Fibroblast of lung (primary cell): ENCODE measurements around the gene FBXO38. TPM values are rescaled to one million over a fixed set of nuclear protein-coding genes. Genes with fewer than 3 reads are reported as not detected.

Experiments
- DNase-seq, 2 donors: peaks; one replicate each; pipeline versions ENCODE4 v3.0.0 to v3.0.0-alpha.2; 2010; ENCODE audit warnings: low read depth in 2 of 2
- H2AFZ ChIP-seq: 2 replicates; pipeline ENCODE4 v1.5.1; 2012; ENCODE audit warnings: low read length, control low read depth, inconsistent platforms
- H3K27ac ChIP-seq: 2 replicates; pipeline ENCODE4 v1.5.1; 2011; ENCODE audit warnings: low read length, control low read depth; ENCODE audit not compliant: insufficient read depth
- H3K27me3 ChIP-seq: 2 replicates; pipeline ENCODE4 v1.5.1; 2011; ENCODE audit warnings: mild to moderate bottlenecking, low read length; ENCODE audit not compliant: control insufficient read depth, insufficient read depth
- H3K36me3 ChIP-seq: 2 replicates; pipeline ENCODE4 v1.5.1; 2011; ENCODE audit warnings: low read length; ENCODE audit not compliant: control insufficient read depth, insufficient read depth
- H3K4me1 ChIP-seq: 2 replicates; pipeline ENCODE4 v1.5.1; 2011; ENCODE audit warnings: low read length; ENCODE audit not compliant: control insufficient read depth, insufficient read depth; ENCODE audit errors: extremely low read depth
- H3K4me2 ChIP-seq: 2 replicates; pipeline ENCODE4 v1.5.1; 2011; ENCODE audit warnings: low read length, control low read depth; ENCODE audit not compliant: insufficient read depth; ENCODE audit errors: extremely low read depth
- H3K4me3 ChIP-seq, 4 experiments: fragments of 200-600 bp in 1 of 4; sonication (generic) in 1 of 4; replicated peaks in 1 of 4; 2 replicates each; pipeline ENCODE4 v1.5.1; 2011 to 2016; ENCODE audit warnings: low read length in 4 of 4, low read depth in 3 of 4, mild to moderate bottlenecking in 3 of 4, control low read depth in 2 of 4, inconsistent platforms in 1 of 4, mixed read lengths in 1 of 4; ENCODE audit not compliant: insufficient read depth in 1 of 4; ENCODE audit errors: control extremely low read depth in 1 of 4
- H3K79me2 ChIP-seq: 2 replicates; pipeline ENCODE4 v1.5.1; 2012; ENCODE audit warnings: mild to moderate bottlenecking, low read length, inconsistent platforms; ENCODE audit not compliant: control insufficient read depth, insufficient read depth
- H3K9ac ChIP-seq: 2 replicates; pipeline ENCODE4 v1.5.1; 2011; ENCODE audit warnings: mild to moderate bottlenecking, low read length, control low read depth; ENCODE audit not compliant: insufficient read depth
- H3K9me3 ChIP-seq: 2 replicates; pipeline ENCODE4 v1.5.1; 2012; ENCODE audit warnings: low read depth, low read length; ENCODE audit not compliant: control insufficient read depth, insufficient read depth
- H4K20me1 ChIP-seq: 2 replicates; pipeline ENCODE4 v1.5.1; 2011; ENCODE audit warnings: low read length; ENCODE audit not compliant: control insufficient read depth, insufficient read depth; ENCODE audit errors: extremely low read depth
- EZH2 ChIP-seq: IDR thresholded peaks from 2 replicates; pipeline ENCODE4 v1.5.1; 2012; ENCODE audit warnings: low read length, control low read depth, mild to moderate bottlenecking; ENCODE audit errors: missing control alignments
- polyA plus RNA-seq, 2 donors: library from polyadenylated mRNA; depleted of rRNA in 1 of 2; stranded (reverse) in 1 of 2; unstranded in 1 of 2; fragments of >200 nt; gene quantifications; 2 replicates each; pipeline ENCODE4 v1.2.1, GENCODE V29; 2011 to 2012; ENCODE audit warnings: missing spikeins in 1 of 2
- total RNA-seq: library from RNA; depleted of rRNA; stranded (reverse); fragments of >200 nt; gene quantifications from 2 replicates; pipeline ENCODE4 v1.2.1, GENCODE V29; 2014
- TF ChIP-seq, protein P1 (sequence below), 2 donors: IDR thresholded peaks in 1 of 2; conservative IDR thresholded peaks in 1 of 2; 1 replicate in 1 of 2; 2 replicates in 1 of 2; pipeline ENCODE4 v1.5.1; 2011 to 2012; ENCODE audit warnings: low read length in 2 of 2, control low read depth in 1 of 2, inconsistent platforms in 1 of 2, low read depth in 1 of 2, mild to moderate bottlenecking in 1 of 2

FBXO38 gene
- total and polyA plus RNA-seq, 2 donors (not counting 1 experiment from before 2014, with no cell fraction given): 25.0 to 62.4 TPM

DNA sequence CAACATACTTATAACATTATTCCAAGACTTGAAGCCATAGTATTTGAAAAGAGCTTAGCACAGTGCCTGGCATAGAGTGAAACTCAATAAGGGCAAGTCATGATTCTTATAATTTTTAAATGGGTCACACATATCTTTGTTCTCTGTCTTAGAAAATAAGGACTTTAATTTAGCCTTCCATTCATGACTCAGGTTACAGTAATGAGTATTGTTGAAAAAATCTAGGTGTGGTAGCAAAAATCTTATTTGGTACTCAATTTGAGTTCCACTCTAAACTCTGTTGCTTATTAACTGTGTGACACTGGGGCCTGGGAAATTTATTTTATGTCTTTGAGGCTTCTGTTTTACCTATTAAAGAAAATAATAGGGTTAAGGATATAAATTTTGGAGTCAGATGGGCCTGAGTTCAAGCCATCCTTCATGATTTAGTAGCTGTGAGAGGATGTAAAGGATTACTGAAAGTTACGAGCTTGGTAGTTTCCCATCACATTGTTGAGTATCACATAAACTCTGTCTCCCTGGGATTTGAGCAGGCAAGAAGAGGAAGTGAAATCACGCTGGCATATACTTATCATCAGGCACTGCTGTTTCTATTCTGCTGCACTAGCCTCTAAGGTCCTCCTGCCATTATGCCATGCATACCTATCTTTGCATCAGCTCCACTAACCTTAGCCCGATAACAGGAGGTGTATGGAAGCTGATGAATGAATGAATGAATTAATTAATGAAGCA lies 46.9 kb upstream of the FBXO38 start:
- DNase-seq: no peak
- no peaks in the 10 kb centered on the region for H3K36me3 ChIP-seq
- TF ChIP-seq EZH2: no peak
- TF ChIP-seq, protein P1, sequence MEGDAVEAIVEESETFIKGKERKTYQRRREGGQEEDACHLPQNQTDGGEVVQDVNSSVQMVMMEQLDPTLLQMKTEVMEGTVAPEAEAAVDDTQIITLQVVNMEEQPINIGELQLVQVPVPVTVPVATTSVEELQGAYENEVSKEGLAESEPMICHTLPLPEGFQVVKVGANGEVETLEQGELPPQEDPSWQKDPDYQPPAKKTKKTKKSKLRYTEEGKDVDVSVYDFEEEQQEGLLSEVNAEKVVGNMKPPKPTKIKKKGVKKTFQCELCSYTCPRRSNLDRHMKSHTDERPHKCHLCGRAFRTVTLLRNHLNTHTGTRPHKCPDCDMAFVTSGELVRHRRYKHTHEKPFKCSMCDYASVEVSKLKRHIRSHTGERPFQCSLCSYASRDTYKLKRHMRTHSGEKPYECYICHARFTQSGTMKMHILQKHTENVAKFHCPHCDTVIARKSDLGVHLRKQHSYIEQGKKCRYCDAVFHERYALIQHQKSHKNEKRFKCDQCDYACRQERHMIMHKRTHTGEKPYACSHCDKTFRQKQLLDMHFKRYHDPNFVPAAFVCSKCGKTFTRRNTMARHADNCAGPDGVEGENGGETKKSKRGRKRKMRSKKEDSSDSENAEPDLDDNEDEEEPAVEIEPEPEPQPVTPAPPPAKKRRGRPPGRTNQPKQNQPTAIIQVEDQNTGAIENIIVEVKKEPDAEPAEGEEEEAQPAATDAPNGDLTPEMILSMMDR (conservative IDR thresholded peaks at IDR 0.05 in 1 of 2, IDR thresholded peaks at IDR 0.05 in 1 of 2; ENCODE audit: low read depth in 1 of 2, low read length in 2 of 2): no peak
- no peak overlapping the region for H3K9ac ChIP-seq
- no peaks in the 10 kb centered on the region for H4K20me1 ChIP-seq
- no peaks in the 10 kb centered on the region for H3K27me3 ChIP-seq
- H3K4me2 ChIP-seq: no peak overlapping the region
- H3K79me2 ChIP-seq: no peaks in the 10 kb centered on the region
- H3K27ac ChIP-seq: no peak overlapping the region
- no peaks in the 10 kb centered on the region for H3K4me1 ChIP-seq
- no peak overlapping the region for H2AFZ ChIP-seq
- no peaks in the 10 kb centered on the region for H3K9me3 ChIP-seq
- no peak overlapping the region for H3K4me3 ChIP-seq

DNA sequence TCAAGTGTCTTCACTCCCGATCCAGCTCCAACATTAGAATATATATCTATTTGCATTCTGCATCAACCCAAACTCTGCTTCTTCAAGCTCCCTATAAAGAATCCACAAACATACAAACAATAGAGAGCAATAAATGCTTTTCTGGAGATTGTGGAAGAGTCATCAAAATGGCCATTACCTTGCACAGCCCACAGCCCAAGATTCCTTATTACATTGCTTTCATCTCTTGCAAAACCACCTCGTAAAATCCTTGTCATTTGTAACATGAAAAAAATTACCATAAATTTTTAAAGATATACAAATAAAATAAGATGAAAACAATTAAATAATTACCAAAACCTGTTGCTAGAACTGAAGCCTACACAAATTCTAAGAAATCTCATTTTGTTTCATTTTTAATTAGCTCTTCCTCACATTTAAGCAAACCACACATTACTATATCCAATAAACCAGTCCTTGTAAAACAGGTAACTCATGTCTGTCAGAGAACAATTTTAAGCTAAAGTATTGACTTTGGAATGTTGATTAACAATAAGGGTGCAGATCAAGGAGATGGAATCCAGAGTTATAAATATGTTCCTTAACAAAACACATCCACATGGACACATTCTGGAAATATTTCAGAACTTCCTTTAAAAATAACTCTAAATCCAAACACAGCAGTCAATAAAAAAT lies 41.2 kb upstream of the FBXO38 start:
- no peak overlapping the region for H2AFZ ChIP-seq
- H3K27me3 ChIP-seq: no peaks in the 10 kb centered on the region
- H3K36me3 ChIP-seq: no peaks in the 10 kb centered on the region
- no peak for TF ChIP-seq EZH2
- TF ChIP-seq, protein P1 (conservative IDR thresholded peaks at IDR 0.05 in 1 of 2, IDR thresholded peaks at IDR 0.05 in 1 of 2; ENCODE audit: low read depth in 1 of 2, low read length in 2 of 2): no peak
- no peak overlapping the region for H3K4me3 ChIP-seq
- H3K27ac ChIP-seq: no peak overlapping the region
- H3K4me1 ChIP-seq: no peaks in the 10 kb centered on the region
- no peak overlapping the region for H3K4me2 ChIP-seq
- no peaks in the 10 kb centered on the region for H4K20me1 ChIP-seq
- no peak for DNase-seq
- H3K9me3 ChIP-seq: no peaks in the 10 kb centered on the region
- H3K9ac ChIP-seq: no peak overlapping the region
- no peaks in the 10 kb centered on the region for H3K79me2 ChIP-seq

DNA sequence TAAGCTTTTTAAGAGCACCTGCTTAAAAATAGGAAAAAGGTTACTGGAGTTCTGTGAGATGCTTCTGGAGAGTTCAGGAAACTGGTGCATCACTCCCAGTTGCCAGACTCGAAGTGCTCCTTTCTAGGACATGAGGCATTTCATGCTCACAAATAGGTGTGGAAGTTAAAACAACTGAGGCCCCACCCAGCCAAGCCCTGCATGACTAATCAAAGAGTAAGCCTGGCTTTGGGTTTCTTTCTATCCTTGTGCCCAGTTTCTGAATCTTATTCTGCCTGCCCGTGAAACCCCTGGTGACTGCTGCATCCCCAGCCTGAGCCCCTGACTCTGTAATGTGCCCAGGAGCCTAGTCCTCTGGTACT lies 40.7 kb upstream of the FBXO38 start:
- Histone ChIP-seq H3K9me3 (no peaks in the 10 kb centered on the region), H3K4me3 (no peak overlapping the region), H3K79me2 (no peaks in the 10 kb centered on the region), H3K27ac (no peak overlapping the region), H3K9ac (no peak overlapping the region), H3K27me3 (no peaks in the 10 kb centered on the region), H3K4me2 (no peak overlapping the region), H3K4me1 (no peaks in the 10 kb centered on the region), H4K20me1 (no peaks in the 10 kb centered on the region), H3K36me3 (no peaks in the 10 kb centered on the region), H2AFZ (no peak overlapping the region)
- DNase-seq: no peak
- TF ChIP-seq, protein P1 (conservative IDR thresholded peaks at IDR 0.05 in 1 of 2, IDR thresholded peaks at IDR 0.05 in 1 of 2; ENCODE audit: low read depth in 1 of 2, low read length in 2 of 2): no peak
- TF ChIP-seq EZH2: no peak
